Endothelial cell of umbilical vein (primary cell): ENCODE results near the gene FRMD4A. TPM values are rescaled to one million over a fixed set of nuclear protein-coding genes. Genes with fewer than 3 reads are reported as not detected.

Source experiments
- BruUV-seq: library from RNA; stranded (reverse); fragments of 400-500 nt; replicated peaks from 2 replicates; lab custom pipeline; 2021; lab: Mats Ljungman, UMichigan
- CTCF ChIA-PET: fragments of 300-600, 350-600 bp; sonication (Branson Sonifier 250); formaldehyde crosslinking; loops from one replicate; lab custom pipeline; 2021; ENCODE audit warnings: antibody characterized with exemption, inconsistent platforms; lab: Charles Lee
- POLR2A ChIA-PET: fragments of 300-600, 350-600 bp; sonication (Branson Sonifier 250); formaldehyde crosslinking; loops from one replicate; lab custom pipeline; 2021; ENCODE audit warnings: antibody characterized with exemption, inconsistent platforms; lab: Charles Lee
- DNase-seq: peaks from one replicate; pipeline ENCODE4 v3.0.0-alpha.2; 2011; ENCODE audit warnings: low read depth, low spot score
- FAIRE-seq: peaks from 2 replicates; lab custom pipeline; 2011; peaks lifted over from hg19 to GRCh38; lab: Jason Lieb, UNC
- H2AFZ ChIP-seq: 2 replicates; pipeline ENCODE4 v1.6.0; 2012; ENCODE audit warnings: low read depth, low read length, control low read depth, inconsistent platforms
- H3K27ac ChIP-seq: 2 replicates; pipeline ENCODE4 v1.5.1; 2011; ENCODE audit warnings: low read depth, mild to moderate bottlenecking, control low read depth, low read length, moderate library complexity; ENCODE audit not compliant: insufficient read depth
- H3K27me3 ChIP-seq, 2 experiments: 2 replicates each; pipeline versions ENCODE4 v1.6.0 to v1.6.1; 2011; ENCODE audit warnings: low read length in 2 of 2, mixed read lengths in 1 of 2; ENCODE audit not compliant: control insufficient read depth in 2 of 2, insufficient read depth in 2 of 2
- H3K36me3 ChIP-seq, 2 experiments: 2 replicates in 1 of 2; 3 replicates in 1 of 2; pipeline ENCODE4 v1.5.1; 2011; ENCODE audit warnings: low read length in 2 of 2, mild to moderate bottlenecking in 1 of 2, moderate library complexity in 1 of 2; ENCODE audit not compliant: control insufficient read depth in 2 of 2, insufficient read depth in 2 of 2; ENCODE audit errors: extremely low read depth in 1 of 2
- H3K4me1 ChIP-seq: 3 replicates; pipeline ENCODE4 v1.5.1; 2011; ENCODE audit warnings: mild to moderate bottlenecking, low read length; ENCODE audit not compliant: control insufficient read depth, insufficient read depth; ENCODE audit errors: extremely low read depth
- H3K4me2 ChIP-seq: 2 replicates; pipeline ENCODE4 v1.6.1; 2011; ENCODE audit warnings: low read length, control low read depth, mixed read lengths; ENCODE audit not compliant: insufficient read depth
- H3K4me3 ChIP-seq, 3 experiments: fragments of 200-600 bp in 1 of 3; sonication (generic), shearing (Covaris generic) in 1 of 3; replicated peaks in 1 of 3; 2 replicates each; pipeline ENCODE4 v1.5.1; 2011 to 2016; ENCODE audit warnings: control low read depth in 3 of 3, low read length in 3 of 3, mild to moderate bottlenecking in 2 of 3, inconsistent platforms in 1 of 3, low read depth in 1 of 3, moderate library complexity in 1 of 3; ENCODE audit not compliant: insufficient read depth in 1 of 3
- H3K79me2 ChIP-seq: 2 replicates; pipeline ENCODE4 v1.6.0; 2012; ENCODE audit warnings: low read length, inconsistent platforms; ENCODE audit not compliant: control insufficient read depth, insufficient read depth
- H3K9ac ChIP-seq: replicated peaks from 2 replicates; pipeline ENCODE3; 2011; ENCODE audit warnings: low read length, control low read depth; ENCODE audit not compliant: insufficient read depth; ENCODE audit errors: extremely low read depth
- H3K9me1 ChIP-seq: replicated peaks from 3 replicates; pipeline ENCODE4 v1.6.0; 2011; ENCODE audit warnings: mild to moderate bottlenecking, low read length; ENCODE audit not compliant: control insufficient read depth, insufficient read depth; ENCODE audit errors: extremely low read depth
- H3K9me3 ChIP-seq: replicated peaks from 2 replicates; pipeline ENCODE4 v1.5.1; 2012; ENCODE audit warnings: low read length, inconsistent platforms; ENCODE audit not compliant: control insufficient read depth, insufficient read depth
- H4K20me1 ChIP-seq: replicated peaks from 2 replicates; pipeline ENCODE3; 2011; ENCODE audit warnings: mild to moderate bottlenecking, low read length; ENCODE audit not compliant: control insufficient read depth, insufficient read depth; ENCODE audit errors: extremely low read depth
- CTCF ChIP-seq, 2 donors: IDR thresholded peaks; 1 replicate in 1 of 2; 2 replicates in 1 of 2; pipeline ENCODE4 v1.5.1; 2011; ENCODE audit warnings: low read length in 2 of 2, mild to moderate bottlenecking in 2 of 2, moderate library complexity in 2 of 2, control low read depth in 1 of 2, inconsistent platforms in 1 of 2, low read depth in 1 of 2; ENCODE audit not compliant: insufficient read depth in 1 of 2; ENCODE audit errors: extremely low read depth in 1 of 2
- EZH2 ChIP-seq: IDR thresholded peaks from 2 replicates; pipeline ENCODE4 v1.6.1; 2012; ENCODE audit warnings: borderline replicate concordance, low read depth, mild to moderate bottlenecking, moderate library complexity, low read length, inconsistent platforms; ENCODE audit not compliant: severe bottlenecking
- FOS ChIP-seq: IDR thresholded peaks from 2 replicates; pipeline ENCODE4 v1.6.1; 2011; ENCODE audit warnings: mild to moderate bottlenecking, low read length, moderate library complexity, borderline replicate concordance; ENCODE audit not compliant: insufficient read depth
- GATA2 ChIP-seq: IDR thresholded peaks from 2 replicates; pipeline ENCODE4 v1.7.0; 2011; ENCODE audit warnings: low read depth, mild to moderate bottlenecking, moderate library complexity, mixed read lengths, low read length; ENCODE audit not compliant: insufficient read length, insufficient read depth
- JUN ChIP-seq: IDR thresholded peaks from 2 replicates; pipeline ENCODE4 v1.6.1; 2011; ENCODE audit warnings: borderline replicate concordance, low read depth; ENCODE audit not compliant: insufficient read length, insufficient read depth
- MAX ChIP-seq: IDR thresholded peaks from 2 replicates; pipeline ENCODE4 v1.6.1; 2011; ENCODE audit not compliant: insufficient read depth, insufficient read length
- MYC ChIP-seq: IDR thresholded peaks from one replicate; pipeline ENCODE4 v1.6.1; 2011; ENCODE audit warnings: mild to moderate bottlenecking, low read depth, low read length
- POLR2A ChIP-seq: IDR thresholded peaks from 2 replicates; pipeline ENCODE4 v1.6.1; 2012; ENCODE audit warnings: low read depth, mild to moderate bottlenecking, control low read depth, low read length
- POLR2AphosphoS5 ChIP-seq: IDR thresholded peaks from 2 replicates; pipeline ENCODE4 v1.6.1; 2012; ENCODE audit warnings: low read depth, mild to moderate bottlenecking, control low read depth, low read length, moderate library complexity; ENCODE audit not compliant: insufficient read depth
- dilution Hi-C: fragments of 300-500 bp; cut with MboI; formaldehyde crosslinking; loops from one replicate; pipeline ENCODE4 v1.15.0; 2019; ENCODE audit warnings: low sequenced_read_pairs; ENCODE audit not compliant: extremely low pct_ligation_motif_present
- intact Hi-C: fragments of 100-400 bp; cut with micrococcal nuclease; formaldehyde crosslinking; loops from one replicate; pipeline ENCODE4 v1.10.0; 2022
- polyA plus RNA-seq, 4 experiments: library from polyadenylated mRNA; depleted of rRNA in 3 of 4; stranded (reverse) in 3 of 4; unstranded in 1 of 4; fragments of >200 nt; gene quantifications; 2 replicates each; pipeline versions ENCODE4 v1.2.1 to v1.2.3, GENCODE V29; 2011 to 2012; ENCODE audit warnings: missing spikeins in 1 of 4
- total RNA-seq: library from RNA; stranded (reverse); gene quantifications from 2 replicates; pipeline ENCODE4 v1.2.3, GENCODE V29; 2021

The FRMD4A gene
- total and polyA plus RNA-seq, 2 donors (not counting 3 experiments of a cell fraction or from before 2014, with no cell fraction given), result 123 to 148 TPM

- no TSS peak for BruUV-seq
- DNase-seq (no peak), FAIRE-seq (no peak)
- H3K9me1 ChIP-seq, result no peaks in the 10 kb centered on the region
- no peaks in the 10 kb centered on the region for H4K20me1 ChIP-seq
- H3K9ac ChIP-seq, result no peak overlapping the region
- ChIA-PET POLR2A (no interaction called here), CTCF (no interaction called here)
- dilution Hi-C loops, result no loop called here
- H2AFZ ChIP-seq, result no peak overlapping the region
- TF ChIP-seq POLR2A (no peak), CTCF (IDR thresholded peaks at IDR 0.05; ENCODE audit: extremely low read depth in 1 of 2, insufficient read depth in 1 of 2, low read depth in 1 of 2, low read length in 2 of 2) (no peak), MAX (no peak), EZH2 (no peak), JUN (no peak), MYC (no peak), FOS (no peak), GATA2 (no peak), POLR2AphosphoS5 (no peak)
- H3K27ac ChIP-seq, result no peak overlapping the region
- no peaks in the 10 kb centered on the region for H3K36me3 ChIP-seq
- H3K27me3 ChIP-seq, result peaks cover 12 to 19% of the 10 kb centered on the region in 2 experiments
- H3K4me1 ChIP-seq, result no peaks in the 10 kb centered on the region
- intact Hi-C loops, result no loop called here
- H3K9me3 ChIP-seq, result no peaks in the 10 kb centered on the region
- no peak overlapping the region for H3K4me2 ChIP-seq
- no peak overlapping the region for H3K4me3 ChIP-seq
- no peaks in the 10 kb centered on the region for H3K79me2 ChIP-seq
These were observed 196.4 kb downstream of the FRMD4A start for GRCh38 chr10:14134275-14134674.
